A673 (cell line): ENCODE data around the gene STON1.

Experiments
- CTCF ChIP-seq: fragments of 300-800, 200-600 bp; sonication (generic); conservative IDR thresholded peaks from 2 replicates; pipeline ENCODE4 v1.5.1; 2017; ENCODE audit warnings: low read depth, mild to moderate bottlenecking, antibody characterized with exemption, low read length, moderate library complexity, mixed read lengths
- EZH2 ChIP-seq: fragments of 200-600 bp; sonication (generic); IDR thresholded peaks from 2 replicates; pipeline ENCODE4 v1.6.1; 2017; ENCODE audit warnings: borderline replicate concordance, low read depth, mild to moderate bottlenecking, mixed read lengths, antibody characterized with exemption, low read length; ENCODE audit not compliant: poor library complexity, severe bottlenecking

- TF ChIP-seq CTCF (no peak), EZH2 (no peak)
Observed at GRCh38 chr2:48558456-48558855, 28.5 kb downstream of the STON1 start.
